GM12801 (cell line): Measurements from ENCODE around the gene INCA1.

Source experiments
- CTCF ChIP-seq: IDR thresholded peaks from one replicate; pipeline ENCODE4 v1.5.1; 2011; ENCODE audit warnings: control low read depth; ENCODE audit not compliant: insufficient read length; ENCODE audit errors: extremely low read depth

The INCA1 gene

GRCh38 chr17:5002121-5002788, 4.9 kb upstream of the INCA1 start:
- TF ChIP-seq CTCF = no peak

- no peak for TF ChIP-seq CTCF
Measured at GRCh38 chr17:5000237-5000639, 2.9 kb upstream of the INCA1 start.

- no peak for TF ChIP-seq CTCF
Measured at GRCh38 chr17:4999430-5000093, 2.2 kb upstream of the INCA1 start.

- TF ChIP-seq CTCF = no peak
Measured at GRCh38 chr17:4998732-4999429, 1.6 kb upstream of the INCA1 start.

GRCh38 chr17:4998027-4998731, 857 bp upstream of the INCA1 start:
- TF ChIP-seq CTCF = no peak

GRCh38 chr17:4994081-4994595, 3.2 kb downstream of the INCA1 start:
- TF ChIP-seq CTCF = no peak
